Vagina (tissue), 2 donors: ENCODE data around the gene MYH11. TPM values are rescaled to one million over a fixed set of nuclear protein-coding genes. Genes with fewer than 3 reads are reported as not detected.

ENCODE experiments used
- DNase-seq, 2 donors: peaks; one replicate each; pipeline ENCODE4 v3.0.0-alpha.2; 2017; ENCODE audit errors: extremely low spot score in 2 of 2
- H3K27ac ChIP-seq: fragments of 200-600 bp; sonication (generic); one replicate; pipeline ENCODE4 v1.5.1; 2019
- H3K27me3 ChIP-seq: fragments of 200-600 bp; sonication (generic); one replicate; pipeline ENCODE4 v1.5.1; 2019
- H3K36me3 ChIP-seq, 2 donors: fragments of 200-600 bp; sonication (generic); one replicate each; pipeline ENCODE4 v1.5.1; 2017 to 2019
- H3K4me1 ChIP-seq: fragments of 200-600 bp; sonication (generic); one replicate; pipeline ENCODE4 v1.5.1; 2019
- H3K4me3 ChIP-seq, 2 donors: fragments of 200-600 bp; sonication (generic); 1 replicate in 1 of 2; 2 replicates in 1 of 2; pipeline ENCODE4 v1.5.1; 2016 to 2019
- H3K9me3 ChIP-seq: fragments of 200-600 bp; sonication (generic); one replicate; pipeline ENCODE4 v1.5.1; 2019
- POLR2A ChIP-seq, 2 donors: fragments of 450-650 bp; IDR thresholded peaks; one replicate each; pipeline ENCODE4 v1.6.1; 2017; ENCODE audit warnings: antibody characterized with exemption in 2 of 2, mild to moderate bottlenecking in 2 of 2, moderate library complexity in 2 of 2
- POLR2AphosphoS5 ChIP-seq, 2 donors: sonication (generic); formaldehyde crosslinking; IDR thresholded peaks; one replicate each; pipeline ENCODE4 v1.9.0; 2017; ENCODE audit warnings: antibody characterized with exemption in 2 of 2, mild to moderate bottlenecking in 2 of 2, low read depth in 1 of 2; ENCODE audit not compliant: insufficient read depth in 1 of 2
- intact Hi-C: fragments of 100-400 bp; cut with DNase I; formaldehyde crosslinking; loops from one replicate; pipeline ENCODE4 v1.15.1; 2023
- total RNA-seq: library from RNA; depleted of rRNA; stranded (reverse); fragments of >200 nt; gene quantifications from one replicate; pipeline ENCODE4 v1.2.3, GENCODE V29; 2016
- TF ChIP-seq, protein P1 (sequence below), 3 experiments: fragments of 450-650 bp in 2 of 3; fragments of 200-600 bp in 1 of 3; sonication (generic) in 1 of 3; IDR thresholded peaks; one replicate each; pipeline ENCODE4 v1.5.1; 2017 to 2019; ENCODE audit warnings: antibody characterized with exemption in 3 of 3, mild to moderate bottlenecking in 2 of 3, moderate library complexity in 2 of 3

The MYH11 gene
- total RNA-seq, 1 donor from 2014 or later: 822 TPM

DNA sequence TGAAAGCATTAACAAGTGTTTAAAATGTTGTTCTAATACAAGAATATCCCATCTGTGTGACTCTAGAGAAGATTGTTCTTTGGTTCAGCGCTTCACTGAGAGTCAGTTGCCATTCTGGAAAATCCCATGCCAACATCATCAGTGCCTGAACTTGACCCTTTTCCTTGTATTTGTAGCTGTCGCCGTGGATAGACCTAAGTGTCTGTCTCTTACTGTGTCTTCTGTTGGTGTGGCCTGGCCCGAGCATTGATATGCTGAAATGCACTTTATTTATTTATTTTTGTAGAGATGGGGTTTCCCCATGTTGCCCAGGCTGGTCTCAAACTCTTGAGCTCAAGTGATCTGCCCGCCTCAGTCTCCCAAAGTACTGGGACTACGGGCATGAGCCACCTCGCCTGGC is 76.0 kb downstream of the MYH11 start:
- intact Hi-C loops: no loop called here
- Histone ChIP-seq H3K4me3 (no peak overlapping the region), H3K27me3 (no peaks in the 10 kb centered on the region), H3K4me1 (no peaks in the 10 kb centered on the region), H3K9me3 (no peaks in the 10 kb centered on the region), H3K27ac (no peak overlapping the region), H3K36me3 (no peaks in the 10 kb centered on the region)
- TF ChIP-seq POLR2AphosphoS5 (IDR thresholded peaks at IDR 0.05; ENCODE audit: insufficient read depth in 1 of 2, low read depth in 1 of 2): no peak
- TF ChIP-seq, protein P1, sequence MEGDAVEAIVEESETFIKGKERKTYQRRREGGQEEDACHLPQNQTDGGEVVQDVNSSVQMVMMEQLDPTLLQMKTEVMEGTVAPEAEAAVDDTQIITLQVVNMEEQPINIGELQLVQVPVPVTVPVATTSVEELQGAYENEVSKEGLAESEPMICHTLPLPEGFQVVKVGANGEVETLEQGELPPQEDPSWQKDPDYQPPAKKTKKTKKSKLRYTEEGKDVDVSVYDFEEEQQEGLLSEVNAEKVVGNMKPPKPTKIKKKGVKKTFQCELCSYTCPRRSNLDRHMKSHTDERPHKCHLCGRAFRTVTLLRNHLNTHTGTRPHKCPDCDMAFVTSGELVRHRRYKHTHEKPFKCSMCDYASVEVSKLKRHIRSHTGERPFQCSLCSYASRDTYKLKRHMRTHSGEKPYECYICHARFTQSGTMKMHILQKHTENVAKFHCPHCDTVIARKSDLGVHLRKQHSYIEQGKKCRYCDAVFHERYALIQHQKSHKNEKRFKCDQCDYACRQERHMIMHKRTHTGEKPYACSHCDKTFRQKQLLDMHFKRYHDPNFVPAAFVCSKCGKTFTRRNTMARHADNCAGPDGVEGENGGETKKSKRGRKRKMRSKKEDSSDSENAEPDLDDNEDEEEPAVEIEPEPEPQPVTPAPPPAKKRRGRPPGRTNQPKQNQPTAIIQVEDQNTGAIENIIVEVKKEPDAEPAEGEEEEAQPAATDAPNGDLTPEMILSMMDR (IDR thresholded peaks at IDR 0.05): no peak
- no peak for TF ChIP-seq POLR2A (IDR thresholded peaks at IDR 0.05)
- DNase-seq: no peak

DNA sequence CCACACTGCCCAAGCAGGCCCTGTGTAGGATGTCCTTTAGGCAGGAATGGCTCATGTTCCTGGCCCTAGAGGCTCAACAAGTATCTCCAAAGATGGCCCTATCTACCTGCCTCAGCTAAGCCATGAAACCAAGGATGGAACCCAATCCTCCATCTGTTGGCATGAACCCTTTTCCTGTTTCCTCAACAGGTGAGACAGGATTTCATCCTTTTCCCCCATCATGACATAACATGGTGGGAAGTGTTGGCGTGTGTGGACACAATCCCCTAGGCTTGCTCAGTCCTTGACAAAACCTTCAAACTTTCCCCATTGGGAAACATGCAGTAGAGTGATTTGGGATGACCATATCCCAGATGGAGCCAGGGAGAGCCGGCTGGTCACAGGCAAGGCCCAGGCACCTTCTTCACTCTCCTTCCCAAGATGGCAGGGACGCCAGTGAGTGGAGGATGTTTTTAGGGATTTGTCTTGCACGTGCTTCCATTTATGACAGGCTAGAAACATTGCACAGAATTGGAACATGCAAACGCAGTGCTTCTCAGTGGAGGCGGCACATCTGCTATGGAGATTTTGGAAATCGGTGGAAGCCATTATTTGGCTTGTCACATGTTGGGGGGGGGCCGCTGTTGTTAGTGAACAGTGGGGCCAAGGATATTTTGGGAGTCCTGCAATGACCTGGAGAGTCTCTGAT is 77.0 kb downstream of the MYH11 start:
- intact Hi-C loops: no loop called here
- TF ChIP-seq POLR2A (IDR thresholded peaks at IDR 0.05) (no peak), POLR2AphosphoS5 (IDR thresholded peaks at IDR 0.05; ENCODE audit: insufficient read depth in 1 of 2, low read depth in 1 of 2) (no peak)
- TF ChIP-seq, protein P1 (IDR thresholded peaks at IDR 0.05): no peak
- Histone ChIP-seq H3K4me1 (no peaks in the 10 kb centered on the region), H3K27me3 (no peaks in the 10 kb centered on the region), H3K4me3 (no peak overlapping the region), H3K27ac (no peak overlapping the region), H3K9me3 (no peaks in the 10 kb centered on the region), H3K36me3 (no peaks in the 10 kb centered on the region)
- no peak for DNase-seq

DNA sequence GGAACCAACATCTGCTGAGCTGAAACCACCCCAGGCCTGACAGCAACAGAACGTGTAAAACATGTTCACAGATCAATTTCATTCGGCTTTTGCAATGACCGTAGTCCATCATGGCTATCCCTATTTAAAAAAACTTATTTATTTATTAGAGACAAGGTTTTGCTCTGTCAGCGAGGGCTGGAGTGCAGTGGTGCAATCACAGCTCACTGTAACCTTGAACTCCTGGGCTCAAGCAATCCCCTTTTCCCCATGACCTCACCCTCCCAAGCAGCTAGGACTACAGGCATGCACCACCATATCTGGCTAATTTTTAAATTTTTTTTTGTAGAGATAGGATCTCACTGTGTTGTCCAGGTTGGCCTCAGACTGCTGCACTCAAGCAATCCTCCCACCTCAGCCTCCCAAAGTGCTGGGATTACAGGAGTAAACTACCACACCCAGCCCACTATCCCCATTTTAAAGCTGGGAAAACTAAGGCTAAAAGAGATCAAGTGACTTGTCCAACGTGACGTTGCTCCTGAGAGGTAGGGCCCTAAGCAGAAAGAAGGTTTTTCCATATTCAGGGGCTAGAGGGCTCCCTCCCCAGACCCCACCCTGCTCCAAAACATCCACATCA is 77.7 kb downstream of the MYH11 start:
- Histone ChIP-seq H3K27me3 (no peaks in the 10 kb centered on the region), H3K27ac (no peak overlapping the region), H3K36me3 (no peaks in the 10 kb centered on the region), H3K4me3 (no peak overlapping the region), H3K9me3 (no peaks in the 10 kb centered on the region), H3K4me1 (no peaks in the 10 kb centered on the region)
- intact Hi-C loops: no loop called here
- no peak for TF ChIP-seq POLR2A (IDR thresholded peaks at IDR 0.05)
- no peak for DNase-seq

DNA sequence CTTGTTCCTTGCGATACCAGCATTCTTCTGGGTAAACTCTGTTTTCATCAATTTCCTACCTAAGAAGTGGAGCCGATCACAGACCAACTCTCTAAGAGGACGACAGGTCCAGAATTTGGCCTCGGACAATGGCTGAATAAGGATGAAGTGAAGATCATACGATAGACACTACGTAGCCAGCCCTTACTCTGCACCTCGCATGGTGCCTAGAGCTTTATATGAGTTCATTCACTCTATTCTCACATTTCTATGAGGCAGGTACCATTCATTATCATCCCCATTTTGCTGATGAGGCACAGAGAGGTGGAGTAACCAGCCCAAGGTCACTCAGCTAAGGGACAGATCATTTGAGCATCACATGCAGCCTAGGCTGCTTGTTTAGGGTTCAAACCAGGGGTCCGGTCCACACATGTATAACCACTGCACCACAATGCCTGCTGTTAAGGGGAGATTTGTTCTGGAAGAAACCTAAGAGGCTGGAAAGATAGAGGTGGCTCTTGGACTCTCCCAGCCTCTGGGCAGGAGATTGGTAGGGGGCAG is 78.6 kb downstream of the MYH11 start:
- no peak for DNase-seq
- no peaks in the 10 kb centered on the region for H3K27me3 ChIP-seq
- H3K4me1 ChIP-seq: no peaks in the 10 kb centered on the region
- TF ChIP-seq POLR2AphosphoS5 (IDR thresholded peaks at IDR 0.05; ENCODE audit: insufficient read depth in 1 of 2, low read depth in 1 of 2): no peak
- no peak for TF ChIP-seq POLR2A (IDR thresholded peaks at IDR 0.05)
- TF ChIP-seq, protein P1 (IDR thresholded peaks at IDR 0.05): no peak
- no peaks in the 10 kb centered on the region for H3K9me3 ChIP-seq
- H3K4me3 ChIP-seq: no peak overlapping the region
- intact Hi-C loops: no loop called here
- H3K36me3 ChIP-seq: no peaks in the 10 kb centered on the region
- no peak overlapping the region for H3K27ac ChIP-seq

DNA sequence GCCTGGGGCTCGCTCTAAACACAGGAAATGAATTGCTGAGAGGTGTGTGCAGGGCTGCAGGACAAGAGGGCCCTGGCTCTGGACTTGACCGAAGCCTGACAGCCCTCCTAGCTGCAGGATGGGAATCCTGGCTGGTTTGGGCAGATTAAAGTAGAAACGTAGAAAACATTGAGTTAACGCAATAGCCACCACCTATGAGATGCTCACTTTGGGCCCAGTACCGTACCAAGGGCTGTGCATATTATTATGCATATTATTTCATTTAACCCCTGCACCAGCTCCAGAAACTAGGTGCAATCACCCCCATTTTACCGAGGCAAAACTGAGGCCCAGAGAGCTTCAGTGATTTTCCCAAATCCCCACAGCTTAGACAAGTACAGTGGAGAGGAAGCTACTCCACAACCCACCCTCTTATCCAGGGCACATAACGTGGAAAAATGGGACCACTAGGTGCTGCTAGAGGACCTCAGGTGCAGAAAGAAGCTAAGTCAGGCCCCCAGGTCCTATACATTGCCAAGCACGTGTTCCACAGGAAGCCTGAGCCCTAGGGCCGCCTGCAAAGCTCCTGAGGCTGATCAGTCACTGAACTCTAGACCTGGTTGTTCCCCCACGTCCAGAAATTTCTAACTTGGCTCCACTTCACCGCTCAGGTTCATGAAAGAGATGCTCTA is 79.2 kb downstream of the MYH11 start:
- Histone ChIP-seq H3K27me3 (no peaks in the 10 kb centered on the region), H3K36me3 (no peaks in the 10 kb centered on the region), H3K4me1 (no peaks in the 10 kb centered on the region), H3K27ac (no peak overlapping the region), H3K9me3 (no peaks in the 10 kb centered on the region), H3K4me3 (no peak overlapping the region)
- TF ChIP-seq POLR2A (IDR thresholded peaks at IDR 0.05) (no peak), POLR2AphosphoS5 (IDR thresholded peaks at IDR 0.05; ENCODE audit: insufficient read depth in 1 of 2, low read depth in 1 of 2) (no peak)
- TF ChIP-seq, protein P1 (IDR thresholded peaks at IDR 0.05): no peak
- no peak for DNase-seq
- intact Hi-C loops: no loop called here
